ENCODE results near the gene LMNTD1. TPM values are rescaled to one million over a fixed set of nuclear protein-coding genes. Genes with fewer than 3 reads are reported as not detected.

Gene LMNTD1
- total and polyA plus RNA-seq, 10 of the 15 experiments (the other 5 are each of a cell fraction or from before 2014, with no cell fraction given): not detected

DNA sequence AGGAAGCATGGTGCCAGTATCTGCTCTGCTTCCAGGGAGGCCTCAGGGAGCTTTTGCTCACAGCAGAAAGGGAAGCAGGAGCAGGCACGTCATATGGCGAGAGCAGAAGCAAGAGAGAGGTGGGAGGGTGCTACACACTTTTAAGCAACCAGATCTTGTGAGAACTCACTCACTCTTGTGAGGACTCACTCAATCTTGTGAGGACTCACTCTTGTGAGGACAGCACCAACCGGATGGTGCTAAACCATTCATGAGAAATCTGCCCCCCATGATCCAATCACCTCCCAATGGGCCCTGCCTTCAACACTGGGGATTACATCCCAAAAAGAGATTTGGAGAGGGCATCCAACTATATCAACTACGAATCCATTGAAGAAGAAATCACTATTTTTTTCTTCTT, 34.3 kb upstream of the LMNTD1 start (continued):
- TF ChIP-seq, protein P1, sequence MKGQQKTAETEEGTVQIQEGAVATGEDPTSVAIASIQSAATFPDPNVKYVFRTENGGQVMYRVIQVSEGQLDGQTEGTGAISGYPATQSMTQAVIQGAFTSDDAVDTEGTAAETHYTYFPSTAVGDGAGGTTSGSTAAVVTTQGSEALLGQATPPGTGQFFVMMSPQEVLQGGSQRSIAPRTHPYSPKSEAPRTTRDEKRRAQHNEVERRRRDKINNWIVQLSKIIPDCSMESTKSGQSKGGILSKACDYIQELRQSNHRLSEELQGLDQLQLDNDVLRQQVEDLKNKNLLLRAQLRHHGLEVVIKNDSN (IDR thresholded peaks at IDR 0.05; ENCODE audit: borderline replicate concordance, extremely low read length, insufficient read depth, low read depth, low read length): no peak
- TF ChIP-seq NFIC (IDR thresholded peaks at IDR 0.05; ENCODE audit: low read depth, low read length) (no peak), KDM1A (IDR thresholded peaks at IDR 0.05; ENCODE audit: borderline replicate concordance) (no peak), TCF3 (IDR thresholded peaks at IDR 0.05; ENCODE audit: borderline replicate concordance, insufficient read depth, low read depth, low read length) (no peak)

GRCh38 chr12:25585662-25586061, 32.6 kb upstream of the LMNTD1 start:
- ChIA-PET POLR2A (no interaction called here), CTCF (no interaction called here), SMC1A (ENCODE audit: uncharacterized antibody, unreplicated experiment) (no interaction called here), RAD21 (ENCODE audit: unreplicated experiment) (no interaction called here)
- ATAC-seq (no peak), DNase-seq (ENCODE audit: low read depth, low spot score) (no peak), FAIRE-seq (no peak)
- no peaks in the 10 kb centered on the region for H3K4me1 ChIP-seq (ENCODE audit: control insufficient read depth, insufficient read depth, low read length)
- in situ Hi-C loops (cut with MboI): no loop called here
- H3K27me3 ChIP-seq (replicated peaks in 1 of 2; ENCODE audit: control insufficient read depth in 2 of 2, insufficient read depth in 2 of 2, low read length in 1 of 2): no peaks in the 10 kb centered on the region
- no peaks in the 10 kb centered on the region; the same call in 2 of the 3 replicates for H3K9me3 ChIP-seq (replicated peaks; ENCODE audit: control insufficient read depth, insufficient read depth, low read length)
- no peaks in the 10 kb centered on the region for H3K79me2 ChIP-seq (ENCODE audit: control insufficient read depth, insufficient read depth, low read length)
- H3K27ac ChIP-seq (ENCODE audit: control insufficient read depth, insufficient read depth): no peak overlapping the region
- H3K4me2 ChIP-seq (ENCODE audit: control insufficient read depth, insufficient read depth): no peak overlapping the region
- no TSS peak for BruUV-seq (replicated peaks)
- no peaks in the 10 kb centered on the region for H4K20me1 ChIP-seq (ENCODE audit: control insufficient read depth, insufficient read depth)
- no peak overlapping the region for H3K4me3 ChIP-seq
- WGBS (ENCODE audit: insufficient coverage, insufficient replicate concordance, low lambda C conversion rate, missing lambda C conversion rate): 41% methylated on average over 5 of the region's 5 CpGs
- H3K9ac ChIP-seq (ENCODE audit: control insufficient read depth, insufficient read depth, low read length): no peak overlapping the region
- no peaks in the 10 kb centered on the region for H3K36me3 ChIP-seq (ENCODE audit: control insufficient read depth in 2 of 2, insufficient read depth in 2 of 2, low read length in 1 of 2)
- intact Hi-C loops (cut with micrococcal nuclease; ENCODE audit: unreplicated experiment): no loop called here
- H2AFZ ChIP-seq (ENCODE audit: control insufficient read depth, low read depth, low read length): no peak overlapping the region
- TF ChIP-seq HCFC1 (IDR thresholded peaks at IDR 0.05; ENCODE audit: low read length): no peak
- no peak for TF ChIP-seq HDGF (IDR thresholded peaks at IDR 0.05)
- no peak for TF ChIP-seq ZZZ3 (IDR thresholded peaks at IDR 0.05; ENCODE audit: control insufficient read depth, insufficient read length, low read depth)
- no peak for TF ChIP-seq ATF3 (IDR thresholded peaks at IDR 0.05; ENCODE audit: borderline replicate concordance, extremely low read depth, low read depth, low read length)
- no peak for TF ChIP-seq RUNX3 (IDR thresholded peaks at IDR 0.05; ENCODE audit: low read length)
- no peak for TF ChIP-seq CBX5 (IDR thresholded peaks at IDR 0.05; ENCODE audit: low read depth)
- TF ChIP-seq CHD2 (IDR thresholded peaks at IDR 0.05; ENCODE audit: borderline replicate concordance, low read depth, low read length): no peak
- no peak for TF ChIP-seq ATF7 (IDR thresholded peaks at IDR 0.05; ENCODE audit: low read depth)
- no peak for TF ChIP-seq ZNF207 (IDR thresholded peaks at IDR 0.05; ENCODE audit: borderline replicate concordance)
- no peak for TF ChIP-seq SP1 (IDR thresholded peaks at IDR 0.05; ENCODE audit: low read depth, low read length)
- TF ChIP-seq CREB1 (IDR thresholded peaks at IDR 0.05; ENCODE audit: low read depth): no peak
- no peak for TF ChIP-seq BMI1 (IDR thresholded peaks at IDR 0.05; ENCODE audit: borderline replicate concordance)
- TF ChIP-seq RCOR1 (conservative IDR thresholded peaks at IDR 0.05; ENCODE audit: low read depth, low read length): no peak
- no peak for TF ChIP-seq TARDBP (IDR thresholded peaks at IDR 0.05; ENCODE audit: borderline replicate concordance)
- TF ChIP-seq SUPT20H (IDR thresholded peaks at IDR 0.05; ENCODE audit: borderline replicate concordance, control insufficient read depth, low read depth, low read length): no peak
- no peak for TF ChIP-seq ETV6 (conservative IDR thresholded peaks at IDR 0.05 in 1 of 2, IDR thresholded peaks at IDR 0.05 in 1 of 2; ENCODE audit: borderline replicate concordance in 1 of 2, low read depth in 1 of 2)
- TF ChIP-seq, protein P2, sequence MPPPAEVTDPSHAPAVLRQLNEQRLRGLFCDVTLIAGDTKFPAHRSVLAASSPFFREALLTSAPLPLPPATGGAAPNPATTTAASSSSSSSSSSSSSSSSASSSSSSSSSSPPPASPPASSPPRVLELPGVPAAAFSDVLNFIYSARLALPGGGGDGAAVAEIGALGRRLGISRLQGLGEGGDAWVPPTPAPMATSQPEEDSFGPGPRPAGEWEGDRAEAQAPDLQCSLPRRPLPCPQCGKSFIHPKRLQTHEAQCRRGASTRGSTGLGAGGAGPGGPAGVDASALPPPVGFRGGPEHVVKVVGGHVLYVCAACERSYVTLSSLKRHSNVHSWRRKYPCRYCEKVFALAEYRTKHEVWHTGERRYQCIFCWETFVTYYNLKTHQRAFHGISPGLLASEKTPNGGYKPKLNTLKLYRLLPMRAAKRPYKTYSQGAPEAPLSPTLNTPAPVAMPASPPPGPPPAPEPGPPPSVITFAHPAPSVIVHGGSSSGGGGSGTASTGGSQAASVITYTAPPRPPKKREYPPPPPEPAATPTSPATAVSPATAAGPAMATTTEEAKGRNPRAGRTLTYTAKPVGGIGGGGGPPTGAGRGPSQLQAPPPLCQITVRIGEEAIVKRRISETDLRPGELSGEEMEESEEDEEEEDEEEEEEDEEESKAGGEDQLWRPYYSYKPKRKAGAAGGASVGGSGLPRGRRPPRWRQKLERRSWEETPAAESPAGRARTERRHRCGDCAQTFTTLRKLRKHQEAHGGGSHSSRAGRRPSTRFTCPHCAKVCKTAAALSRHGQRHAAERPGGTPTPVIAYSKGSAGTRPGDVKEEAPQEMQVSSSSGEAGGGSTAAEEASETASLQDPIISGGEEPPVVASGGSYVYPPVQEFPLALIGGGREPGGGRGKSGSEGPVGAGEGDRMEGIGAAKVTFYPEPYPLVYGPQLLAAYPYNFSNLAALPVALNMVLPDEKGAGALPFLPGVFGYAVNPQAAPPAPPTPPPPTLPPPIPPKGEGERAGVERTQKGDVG (CRISPR knock-in tag; IDR thresholded peaks at IDR 0.05): no peak

Measured in GM12878 (cell line).